K562 (cell line): ENCODE results near the gene PAM. TPM values are rescaled to one million over a fixed set of nuclear protein-coding genes. Genes with fewer than 3 reads are reported as not detected.
A peak's percentile ranks its signal among the peaks of the same experiment; 100 is the strongest.

Experiments
- ATAC-seq: fragments of 200-7000 bp; cut with Tn5 transposase; 3 replicates; pipeline ENCODE4 v1.9.1; 2020; ENCODE audit warnings: moderate library complexity
- BruUV-seq: library from RNA; stranded (reverse); fragments of 400-500 nt; replicated peaks from 2 replicates; lab custom pipeline; 2021; lab: Mats Ljungman, UMichigan
- CTCF ChIA-PET: fragments of 300-600 bp; formaldehyde crosslinking; extraction: SDS; loops from one replicate; lab custom pipeline; 2021; ENCODE audit warnings: low intra/inter-chr PET ratio; lab: Yijun Ruan, JAX
- POLR2A ChIA-PET: fragments of 300-600, 350-650 bp; sonication (Branson Sonifier 250); formaldehyde crosslinking; extraction: SDS; loops from one replicate; lab custom pipeline; 2021; ENCODE audit warnings: antibody characterized with exemption, inconsistent platforms; lab: Yijun Ruan, JAX
- DNase-seq, 4 experiments: peaks; one replicate each; pipeline versions ENCODE4 v3.0.0 to v3.0.0-alpha.2; 2011 to 2018; ENCODE audit warnings: low spot score in 3 of 4, mixed read lengths in 3 of 4; ENCODE audit errors: extremely low read depth in 1 of 4
- FAIRE-seq: peaks from 2 replicates; lab custom pipeline; 2011; peaks lifted over from hg19 to GRCh38; lab: Jason Lieb, UNC
- H2AFZ ChIP-seq: 2 replicates; pipeline ENCODE4 v1.6.0; 2011; ENCODE audit warnings: low read depth, low read length, control low read depth, inconsistent platforms
- H3K27ac ChIP-seq: fragments of 200-600 bp; 3 replicates; pipeline ENCODE4 v1.8.0; 2011; ENCODE audit warnings: low read depth, mild to moderate bottlenecking, control low read depth, inconsistent platforms, low read length, moderate library complexity, mixed read lengths; ENCODE audit errors: extremely low read depth
- H3K27me3 ChIP-seq, 2 experiments: fragments of 300-600 bp in 1 of 2; 2 replicates in 1 of 2; 3 replicates in 1 of 2; pipeline versions ENCODE4 v1.6.0 to v1.8.0; 2011; ENCODE audit warnings: inconsistent platforms in 2 of 2, low read length in 2 of 2, mild to moderate bottlenecking in 1 of 2, mixed read lengths in 1 of 2, moderate library complexity in 1 of 2; ENCODE audit not compliant: control insufficient read depth in 2 of 2, insufficient read depth in 2 of 2
- H3K36me3 ChIP-seq: fragments of 300-600 bp; 3 replicates; pipeline ENCODE4 v1.8.0; 2011; ENCODE audit warnings: mild to moderate bottlenecking, low read length, inconsistent platforms; ENCODE audit not compliant: control insufficient read depth, insufficient read depth
- H3K4me1 ChIP-seq, 2 experiments: fragments of 200-600 bp in 1 of 2; replicated peaks in 1 of 2; 2 replicates in 1 of 2; 3 replicates in 1 of 2; pipeline versions ENCODE4 v1.5.1 to v1.8.0; 2011; ENCODE audit warnings: inconsistent platforms in 2 of 2, low read length in 2 of 2, mild to moderate bottlenecking in 1 of 2, mixed read lengths in 1 of 2, moderate library complexity in 1 of 2; ENCODE audit not compliant: control insufficient read depth in 2 of 2, insufficient read depth in 2 of 2
- H3K4me2 ChIP-seq: 2 replicates; pipeline ENCODE4 v1.6.1; 2011; ENCODE audit warnings: low read length, control low read depth, inconsistent platforms, mixed read lengths; ENCODE audit not compliant: insufficient read depth
- H3K4me3 ChIP-seq: fragments of 200-600 bp; sonication (generic), shearing (Covaris generic); 2 replicates; pipeline ENCODE4 v1.5.1; 2016; ENCODE audit warnings: control low read depth, inconsistent platforms
- H3K79me2 ChIP-seq: fragments of 200-600 bp; 3 replicates; pipeline ENCODE4 v1.8.0; 2011; ENCODE audit warnings: low read length, inconsistent platforms; ENCODE audit not compliant: control insufficient read depth, insufficient read depth
- H3K9ac ChIP-seq, 2 experiments: 2 replicates each; pipeline versions ENCODE4 v1.6.0 to v1.6.1; 2011; ENCODE audit warnings: low read depth in 2 of 2, low read length in 2 of 2, control low read depth in 1 of 2, inconsistent platforms in 1 of 2, mild to moderate bottlenecking in 1 of 2, mixed read lengths in 1 of 2; ENCODE audit not compliant: insufficient read depth in 1 of 2
- H3K9me1 ChIP-seq: one replicate; pipeline ENCODE4 v1.6.0; 2011; ENCODE audit warnings: inconsistent platforms, mild to moderate bottlenecking, low read length, moderate library complexity; ENCODE audit not compliant: control insufficient read depth, insufficient read depth
- H3K9me3 ChIP-seq: replicated peaks from 2 replicates; pipeline ENCODE4 v1.5.1; 2011; ENCODE audit warnings: low read depth, low read length, inconsistent platforms; ENCODE audit not compliant: control insufficient read depth, insufficient read depth
- H4K20me1 ChIP-seq: replicated peaks from 2 replicates; pipeline ENCODE4 v1.6.1; 2011; ENCODE audit warnings: low read length, inconsistent platforms, mixed read lengths; ENCODE audit not compliant: control insufficient read depth, insufficient read depth
- JUNB ChIP-seq: fragments of 450-650 bp; formaldehyde crosslinking; conservative IDR thresholded peaks from 2 replicates; pipeline ENCODE4 v1.4.0; 2020; ENCODE audit warnings: mild to moderate bottlenecking
- NR0B1 ChIP-seq: fragments of 450-650 bp; IDR thresholded peaks from one replicate; pipeline ENCODE4 v1.6.1; 2018; ENCODE audit warnings: mild to moderate bottlenecking, moderate library complexity; ENCODE audit not compliant: partially characterized antibody
- POLR2H ChIP-seq: IDR thresholded peaks from 2 replicates; pipeline ENCODE4 v1.6.1; 2016; ENCODE audit warnings: missing genetic modification characterization, low read depth, mild to moderate bottlenecking, control low read depth, missing compliant biosample characterization, moderate library complexity
- RAD21 ChIP-seq, 2 experiments: fragments of 250-450 bp in 1 of 2; fragments of 450-650 bp in 1 of 2; sonication (Bioruptor Pico) in 1 of 2; formaldehyde crosslinking in 1 of 2; IDR thresholded peaks in 1 of 2; conservative IDR thresholded peaks in 1 of 2; 2 replicates each; pipeline versions ENCODE4 v1.4.0 to v1.8.0; 2020 to 2022; ENCODE audit warnings: mild to moderate bottlenecking in 2 of 2, moderate library complexity in 1 of 2
- RBM22 ChIP-seq: fragments of 200-400 bp; formaldehyde crosslinking; IDR thresholded peaks from 2 replicates; pipeline ENCODE4 v1.6.1; 2018; ENCODE audit warnings: low read length, low read depth; ENCODE audit not compliant: poor library complexity, severe bottlenecking
- SMC3 ChIP-seq: conservative IDR thresholded peaks from 2 replicates; pipeline ENCODE4 v1.6.1; 2011; ENCODE audit warnings: low read depth, low read length, improper control_type of control experiment; ENCODE audit not compliant: insufficient read depth
- ZFP1 ChIP-seq: fragments of 450-650 bp; formaldehyde crosslinking; IDR thresholded peaks from 2 replicates; pipeline ENCODE4 v1.4.0; 2020; ENCODE audit warnings: mild to moderate bottlenecking, mixed read lengths
- WGBS: fragments of 100-300 bp; shearing (Covaris generic); methylation state at CpG from one replicate; pipeline ENCODE4 v1.1.6; 2016; ENCODE audit warnings: low coverage, mixed read lengths; ENCODE audit not compliant: insufficient coverage; ENCODE audit errors: missing lambda C conversion rate; 5-methylcytosine and 5-hydroxymethylcytosine counted together
- in situ Hi-C: fragments of 300-500 bp; cut with MboI; formaldehyde crosslinking; loops from 4 replicates; pipeline ENCODE4 v1.15.0; 2018; ENCODE audit warnings: inconsistent platforms, mixed read lengths
- intact Hi-C: fragments of 100-400 bp; cut with micrococcal nuclease; formaldehyde crosslinking; loops from 2 replicates; pipeline ENCODE4 v1.14.2; 2022
- polyA plus RNA-seq, 8 experiments: library from polyadenylated mRNA; depleted of rRNA in 4 of 8; stranded (reverse) in 5 of 8; unstranded in 3 of 8; fragments of >200 nt; fragmentation: Nextera tagmentation in 2 of 8; fragmentation: Illumina TruSeq in 1 of 8; extraction: Ambion mirVana in 2 of 8; extraction: Trizol in 1 of 8; gene quantifications; 2 replicates each; pipeline versions ENCODE4 v1.2.1 to v1.2.3, GENCODE V29; 2011 to 2014; ENCODE audit warnings: inconsistent platforms in 1 of 8, missing spikeins in 1 of 8
- total RNA-seq, 7 experiments: library from RNA; depleted of rRNA in 6 of 7; stranded (reverse); fragments of >200 nt in 6 of 7; fragmentation: Illumina TruSeq in 2 of 7; extraction: Trizol in 2 of 7; gene quantifications; 2 replicates each; pipeline versions ENCODE4 v1.2.1 to v1.2.3, GENCODE V29; 2011 to 2021; ENCODE audit warnings: low replicate concordance in 1 of 7
- TF ChIP-seq, protein P1 (sequence below), 3 experiments: IDR thresholded peaks in 2 of 3; conservative IDR thresholded peaks in 1 of 3; 2 replicates each; pipeline ENCODE4 v1.5.1; 2011 to 2012; ENCODE audit warnings: low read length in 3 of 3, mild to moderate bottlenecking in 3 of 3, control low read depth in 2 of 3, improper control_type of control experiment in 1 of 3, inconsistent platforms in 1 of 3, low read depth in 1 of 3, mixed read lengths in 1 of 3, moderate library complexity in 1 of 3; ENCODE audit not compliant: insufficient read depth in 2 of 3

The PAM gene
- total and polyA plus RNA-seq, 9 of the 15 experiments (the other 6 are each of a cell fraction or from before 2014, with no cell fraction given): 0.39 to 3.1 (median 0.77) TPM

DNA sequence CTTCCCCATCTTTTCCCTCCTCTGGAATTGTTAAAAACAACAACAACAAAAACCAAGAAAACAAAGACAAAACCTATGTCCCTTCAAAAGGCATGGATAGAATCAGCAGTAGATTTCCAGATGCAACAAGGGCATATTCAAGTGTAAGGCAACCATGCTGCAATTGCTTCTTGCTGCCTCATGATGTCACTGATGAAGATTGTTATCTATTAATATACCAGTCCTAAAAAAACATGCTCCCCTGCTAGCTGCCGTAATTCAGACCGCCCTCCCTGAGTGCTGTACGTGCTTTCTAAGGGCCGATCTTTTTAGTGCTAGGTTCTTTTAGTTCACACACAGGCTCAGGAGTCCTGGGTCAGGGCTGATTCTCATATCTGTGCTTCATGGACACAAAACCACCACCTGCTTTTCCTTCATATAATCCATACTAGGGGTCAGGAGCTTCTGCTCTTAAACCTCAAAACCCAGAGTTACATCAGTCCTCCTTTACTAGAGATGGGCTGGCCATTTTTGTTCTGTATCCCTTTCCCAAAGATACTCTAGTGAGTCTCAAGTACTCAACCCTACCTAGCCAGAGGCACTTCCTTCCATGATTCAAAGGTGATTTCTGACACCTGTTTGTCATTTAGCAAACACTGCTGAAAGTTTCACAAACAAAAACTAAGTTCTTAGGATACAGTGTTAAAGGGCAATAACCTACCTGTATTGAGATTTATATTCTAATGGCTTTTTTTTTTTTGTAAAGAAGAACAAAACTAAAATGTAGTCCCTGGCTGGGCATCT is 282.8 kb downstream of the PAM start:
- no peak overlapping the region for H3K4me2 ChIP-seq
- no peak for TF ChIP-seq POLR2H
- no peak for TF ChIP-seq ZFP1
- TF ChIP-seq JUNB (CRISPR knock-in tag): no peak
- BruUV-seq: no TSS peak
- ChIA-PET POLR2A (no interaction called here), CTCF (no interaction called here)
- ATAC-seq (no peak), DNase-seq (no peak), FAIRE-seq (no peak)
- no peaks in the 10 kb centered on the region for H3K9me1 ChIP-seq
- no peaks in the 10 kb centered on the region for H3K36me3 ChIP-seq
- 28% methylated on average over 4 of the region's 4 CpGs for WGBS
- H4K20me1 ChIP-seq: no peaks in the 10 kb centered on the region
- H3K9me3 ChIP-seq: no peaks in the 10 kb centered on the region
- no peak overlapping the region for H3K27ac ChIP-seq
- H3K9ac ChIP-seq: no peak overlapping the region
- H3K27me3 ChIP-seq: no peaks in the 10 kb centered on the region
- in situ Hi-C loops (no loop called here), intact Hi-C loops (loop anchor here (5.0 kb wide), 1 partner anchor 99 kb away; no protein-coding TSS in a partner anchor)
- no peak overlapping the region for H2AFZ ChIP-seq
- no peaks in the 10 kb centered on the region for H3K4me1 ChIP-seq
- no peak overlapping the region for H3K4me3 ChIP-seq
- no peaks in the 10 kb centered on the region for H3K79me2 ChIP-seq

DNA sequence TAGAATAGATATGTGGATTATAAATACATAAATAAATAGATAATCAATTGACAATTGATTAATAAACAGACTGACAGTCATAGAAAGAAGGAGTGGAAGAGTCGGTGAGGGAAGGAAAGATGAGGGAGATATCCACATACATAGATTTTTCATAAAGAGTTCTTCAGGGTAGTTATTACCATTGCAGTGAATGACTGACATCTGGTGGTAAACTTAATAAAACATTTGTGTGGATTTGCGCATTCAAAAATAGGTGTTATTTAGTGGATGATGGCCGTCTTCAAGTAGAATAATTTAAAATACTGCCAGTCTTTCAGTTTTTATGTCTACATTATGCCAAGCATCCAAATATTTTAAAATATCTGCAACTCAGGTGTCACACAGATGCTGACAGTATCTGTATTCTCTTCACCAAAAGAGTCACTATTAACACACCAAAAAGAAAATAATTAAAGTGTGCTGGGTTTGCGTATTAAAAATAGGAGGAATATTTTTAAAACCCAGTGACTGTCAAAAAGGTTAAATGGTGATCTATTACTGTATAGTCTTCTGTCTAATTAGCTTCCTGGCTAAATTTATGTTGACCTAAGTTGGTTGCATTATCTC is 286.1 kb downstream of the PAM start:
- Histone ChIP-seq H3K9me3 (no peaks in the 10 kb centered on the region), H3K27me3 (no peaks in the 10 kb centered on the region), H3K4me1 (no peaks in the 10 kb centered on the region), H3K4me3 (no peak overlapping the region), H4K20me1 (no peaks in the 10 kb centered on the region), H2AFZ (no peak overlapping the region), H3K36me3 (no peaks in the 10 kb centered on the region), H3K4me2 (no peak overlapping the region), H3K79me2 (no peaks in the 10 kb centered on the region), H3K9me1 (no peaks in the 10 kb centered on the region), H3K27ac (no peak overlapping the region), H3K9ac (no peak overlapping the region)
- WGBS: 12% methylated on average over 4 of the region's 4 CpGs
- peak in 1 of 4 experiments; percentile 25 for DNase-seq
- POLR2A ChIA-PET: no interaction called here
- FAIRE-seq: no peak
- no peak for ATAC-seq
- CTCF ChIA-PET: interaction anchor here (0.7 to 1.3 kb wide), 2 partner anchors 360 to 457 kb away, joined by 3 to 5 read pairs; no protein-coding TSS in a partner anchor
- BruUV-seq: no TSS peak
- intact Hi-C loops: loop anchor here (5.0 kb wide), 3 partner anchors 259 to 459 kb away; no protein-coding TSS in a partner anchor
- in situ Hi-C loops: no loop called here
- TF ChIP-seq, protein P1, sequence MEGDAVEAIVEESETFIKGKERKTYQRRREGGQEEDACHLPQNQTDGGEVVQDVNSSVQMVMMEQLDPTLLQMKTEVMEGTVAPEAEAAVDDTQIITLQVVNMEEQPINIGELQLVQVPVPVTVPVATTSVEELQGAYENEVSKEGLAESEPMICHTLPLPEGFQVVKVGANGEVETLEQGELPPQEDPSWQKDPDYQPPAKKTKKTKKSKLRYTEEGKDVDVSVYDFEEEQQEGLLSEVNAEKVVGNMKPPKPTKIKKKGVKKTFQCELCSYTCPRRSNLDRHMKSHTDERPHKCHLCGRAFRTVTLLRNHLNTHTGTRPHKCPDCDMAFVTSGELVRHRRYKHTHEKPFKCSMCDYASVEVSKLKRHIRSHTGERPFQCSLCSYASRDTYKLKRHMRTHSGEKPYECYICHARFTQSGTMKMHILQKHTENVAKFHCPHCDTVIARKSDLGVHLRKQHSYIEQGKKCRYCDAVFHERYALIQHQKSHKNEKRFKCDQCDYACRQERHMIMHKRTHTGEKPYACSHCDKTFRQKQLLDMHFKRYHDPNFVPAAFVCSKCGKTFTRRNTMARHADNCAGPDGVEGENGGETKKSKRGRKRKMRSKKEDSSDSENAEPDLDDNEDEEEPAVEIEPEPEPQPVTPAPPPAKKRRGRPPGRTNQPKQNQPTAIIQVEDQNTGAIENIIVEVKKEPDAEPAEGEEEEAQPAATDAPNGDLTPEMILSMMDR (IDR thresholded peaks at IDR 0.05 in 2 of 3, conservative IDR thresholded peaks at IDR 0.05 in 1 of 3; ENCODE audit: insufficient read depth in 2 of 3, low read depth in 1 of 3, low read length in 3 of 3): peak in 2 of 3 experiments; percentile 2 to 43; a peak in 3 of 6 replicates
- no peak for TF ChIP-seq RBM22
- TF ChIP-seq SMC3: no peak; the same call in 1 of the 2 replicates
- peak; percentile 73 to 84 for TF ChIP-seq RAD21 (CRISPR knock-in tag; conservative IDR thresholded peaks at IDR 0.05 in 1 of 2, IDR thresholded peaks at IDR 0.05 in 1 of 2)
- TF ChIP-seq NR0B1: no peak
